ENCODE results near the gene RNU5D-1. TPM values are rescaled to one million over a fixed set of nuclear protein-coding genes. Genes with fewer than 3 reads are reported as not detected.

The RNU5D-1 gene
- total RNA-seq, 4 donors from 2014 or later: not detected

- no peaks in the 10 kb centered on the region for H3K36me3 ChIP-seq
- H3K27me3 ChIP-seq: peaks cover 0 to 66% (median 0%) of the 10 kb centered on the region in 4 donors
- intact Hi-C loops (cut with DNase I): no loop called here
- TF ChIP-seq CTCF (IDR thresholded peaks at IDR 0.05): no peak
- TF ChIP-seq POLR2A (IDR thresholded peaks at IDR 0.05): no peak
- WGBS, 2 donors: 86 to 88% methylated on average over 3 of the region's 3 CpGs
- peaks cover 0 to 11% (median 0%) of the 10 kb centered on the region in 3 donors for H3K4me1 ChIP-seq
- H3K9me3 ChIP-seq: no peaks in the 10 kb centered on the region
- no peak overlapping the region for H3K4me3 ChIP-seq
- H3K27ac ChIP-seq: no peak overlapping the region
- DNase-seq: no peak
These were observed 34.9 kb downstream of the RNU5D-1 start for GRCh38 chr1:44696101-44696500.

- WGBS, 2 donors: 90 to 92% methylated on average over 4 of the region's 4 CpGs
- H3K27me3 ChIP-seq: peaks cover 0 to 70% (median 0%) of the 10 kb centered on the region in 4 donors
- no peak for DNase-seq
- no peaks in the 10 kb centered on the region for H3K9me3 ChIP-seq
- intact Hi-C loops (cut with DNase I): no loop called here
- H3K36me3 ChIP-seq: no peaks in the 10 kb centered on the region
- H3K27ac ChIP-seq: no peak overlapping the region
- no peak overlapping the region for H3K4me3 ChIP-seq
- TF ChIP-seq CTCF (IDR thresholded peaks at IDR 0.05) (no peak), POLR2A (IDR thresholded peaks at IDR 0.05) (no peak)
- H3K4me1 ChIP-seq: peaks cover 0 to 7% (median 0%) of the 10 kb centered on the region in 3 donors
These were observed 35.3 kb downstream of the RNU5D-1 start for GRCh38 chr1:44695671-44696070.

- intact Hi-C loops (cut with DNase I): no loop called here
- Histone ChIP-seq H3K9me3 (no peaks in the 10 kb centered on the region), H3K36me3 (no peaks in the 10 kb centered on the region), H3K27me3 (peaks cover 0 to 73% (median 0%) of the 10 kb centered on the region in 4 donors), H3K27ac (no peak overlapping the region), H3K4me1 (peaks cover 0 to under 1% (median 0%) of the 10 kb centered on the region in 3 donors), H3K4me3 (no peak overlapping the region)
- DNase-seq: no peak
- TF ChIP-seq POLR2A (IDR thresholded peaks at IDR 0.05) (no peak), CTCF (IDR thresholded peaks at IDR 0.05) (no peak)
- 87 to 92% methylated on average over 6 to 7 of the region's 7 CpGs for WGBS, 2 donors
These were observed 36.0 kb downstream of the RNU5D-1 start for GRCh38 chr1:44694863-44695478.

GRCh38 chr1:44693900-44694299 is 37.1 kb downstream of the RNU5D-1 start:
- WGBS, 2 donors: 96 to 100% methylated on average over 3 of the region's 3 CpGs
- Histone ChIP-seq H3K4me1 (no peaks in the 10 kb centered on the region), H3K27ac (no peak overlapping the region), H3K4me3 (no peak overlapping the region), H3K9me3 (no peaks in the 10 kb centered on the region), H3K36me3 (no peaks in the 10 kb centered on the region), H3K27me3 (peaks cover 0 to 73% (median 0%) of the 10 kb centered on the region in 4 donors)
- no peak for DNase-seq
- no peak for TF ChIP-seq CTCF (IDR thresholded peaks at IDR 0.05)
- no peak for TF ChIP-seq POLR2A (IDR thresholded peaks at IDR 0.05)
- intact Hi-C loops (cut with DNase I): no loop called here

GRCh38 chr1:44693159-44693558 is 37.8 kb downstream of the RNU5D-1 start:
- TF ChIP-seq CTCF (IDR thresholded peaks at IDR 0.05): no peak
- TF ChIP-seq POLR2A (IDR thresholded peaks at IDR 0.05): no peak
- DNase-seq: no peak
- 71 to 74% methylated on average over 2 of the region's 2 CpGs for WGBS, 2 donors
- Histone ChIP-seq H3K4me3 (no peak overlapping the region), H3K9me3 (no peaks in the 10 kb centered on the region), H3K36me3 (no peaks in the 10 kb centered on the region), H3K4me1 (no peaks in the 10 kb centered on the region), H3K27me3 (peaks cover 0 to 73% (median 0%) of the 10 kb centered on the region in 4 donors), H3K27ac (no peak overlapping the region)
- intact Hi-C loops (cut with DNase I): no loop called here
